Right atrium auricular region (tissue), 2 donors: ENCODE measurements around the gene SERPINB8. TPM values are rescaled to one million over a fixed set of nuclear protein-coding genes. Genes with fewer than 3 reads are reported as not detected.
"Not testable (repeated sequence)": the region's sequence is repeated elsewhere in the genome, so short reads cannot be mapped to it uniquely, and the experiment has no call there.

Experiments used
- DNase-seq: peaks from one replicate; pipeline ENCODE4 v3.0.0-alpha.2; 2019; ENCODE audit warnings: low spot score
- H3K27ac ChIP-seq, 2 donors: fragments of 200-600 bp; sonication (generic); 1 replicate in 1 of 2; 2 replicates in 1 of 2; pipeline ENCODE4 v1.5.1; 2016 to 2019
- H3K27me3 ChIP-seq, 2 donors: fragments of 200-600 bp; sonication (generic); one replicate each; pipeline versions ENCODE4 v1.5.1 to v1.6.0; 2017 to 2019
- H3K36me3 ChIP-seq: fragments of 200-600 bp; sonication (generic); one replicate; pipeline ENCODE4 v1.5.1; 2016
- H3K4me1 ChIP-seq, 2 donors: fragments of 200-600 bp; sonication (generic); one replicate each; pipeline versions ENCODE4 v1.5.1 to v1.6.0; 2017 to 2019
- H3K4me3 ChIP-seq, 2 donors: fragments of 200-600 bp; sonication (generic); 1 replicate in 1 of 2; 2 replicates in 1 of 2; pipeline ENCODE4 v1.5.1; 2017 to 2019; ENCODE audit warnings: mild to moderate bottlenecking in 1 of 2, moderate library complexity in 1 of 2
- H3K9me3 ChIP-seq, 2 donors: fragments of 200-600 bp; sonication (generic); one replicate each; pipeline ENCODE4 v1.5.1; 2019
- CTCF ChIP-seq, 2 donors: fragments of 200-600 bp; sonication (generic); IDR thresholded peaks; one replicate each; pipeline ENCODE4 v1.5.1; 2019; ENCODE audit warnings: antibody characterized with exemption in 2 of 2
- total RNA-seq, 2 donors: library from RNA; depleted of rRNA; stranded (reverse); fragments of >200 nt; gene quantifications; one replicate each; pipeline ENCODE4 v1.1.0, GENCODE V29; 2016

Gene SERPINB8
- total RNA-seq, 2 donors from 2014 or later = 3.4 to 8.4 TPM

- no peaks in the 10 kb centered on the region for H3K36me3 ChIP-seq
- H3K9me3 ChIP-seq = no peaks in the 10 kb centered on the region
- peak overlapping the region; percentile 37 to 50 for H3K4me3 ChIP-seq
- DNase-seq = peak; percentile 91
- peak; percentile 64 to 81 for TF ChIP-seq CTCF (IDR thresholded peaks at IDR 0.05)
- H3K4me1 ChIP-seq = peaks cover 0 to 14% of the 10 kb centered on the region in 2 donors
- H3K27ac ChIP-seq = no peak overlapping the region
- H3K27me3 ChIP-seq = peaks cover 0 to 7% of the 10 kb centered on the region in 2 donors
Measured at GRCh38 chr18:63936156-63936931, 33.5 kb upstream of the SERPINB8 start.

GRCh38 chr18:63936932-63937393 lies 32.9 kb upstream of the SERPINB8 start:
- Histone ChIP-seq H3K27me3 (peaks cover 0 to 7% of the 10 kb centered on the region in 2 donors), H3K9me3 (no peaks in the 10 kb centered on the region), H3K27ac (no peak overlapping the region), H3K4me1 (peaks cover 0 to 14% of the 10 kb centered on the region in 2 donors), H3K4me3 (peak overlapping the region; percentile 37 to 50), H3K36me3 (no peaks in the 10 kb centered on the region)
- no peak for TF ChIP-seq CTCF (IDR thresholded peaks at IDR 0.05)
- no peak for DNase-seq

- no peak for TF ChIP-seq CTCF (IDR thresholded peaks at IDR 0.05)
- Histone ChIP-seq H3K27ac (no peak overlapping the region), H3K9me3 (no peaks in the 10 kb centered on the region), H3K4me3 (no peak overlapping the region), H3K36me3 (no peaks in the 10 kb centered on the region), H3K4me1 (peaks cover 0 to 14% of the 10 kb centered on the region in 2 donors), H3K27me3 (peaks cover 0 to 7% of the 10 kb centered on the region in 2 donors)
- DNase-seq = no peak
Measured at GRCh38 chr18:63940008-63940407, 29.9 kb upstream of the SERPINB8 start.

- DNase-seq = not testable (repeated sequence)
Measured at GRCh38 chr18:63940543-63941050, 29.3 kb upstream of the SERPINB8 start.

GRCh38 chr18:63947051-63947790 lies 22.7 kb upstream of the SERPINB8 start:
- TF ChIP-seq CTCF (IDR thresholded peaks at IDR 0.05) = no peak
- Histone ChIP-seq H3K27me3 (no peaks in the 10 kb centered on the region), H3K9me3 (no peaks in the 10 kb centered on the region), H3K4me1 (peaks cover 0 to 9% of the 10 kb centered on the region in 2 donors), H3K4me3 (no peak overlapping the region), H3K36me3 (no peaks in the 10 kb centered on the region), H3K27ac (no peak overlapping the region)
- DNase-seq = no peak

More at GRCh38 chr18:63940543-63941050, 29.3 kb upstream of the SERPINB8 start:
- not testable (repeated sequence) for H3K36me3 ChIP-seq, H3K4me3 ChIP-seq, H3K9me3 ChIP-seq, H3K27me3 ChIP-seq, H3K27ac ChIP-seq
- peaks cover 0 to 14% of the 10 kb centered on the region in 2 donors for H3K4me1 ChIP-seq
